SK-N-SH (cell line): ENCODE measurements around the gene CHMP1A. TPM values are rescaled to one million over a fixed set of nuclear protein-coding genes. Genes with fewer than 3 reads are reported as not detected.
"Not testable (repeated sequence)": the region's sequence is repeated elsewhere in the genome, so short reads cannot be mapped to it uniquely, and the experiment has no call there.

ENCODE experiments used
- CTCF ChIA-PET: fragments of 300-600, 350-600 bp; formaldehyde crosslinking; extraction: SDS; loops from one replicate; lab custom pipeline; 2021; lab: Yijun Ruan, JAX
- POLR2A ChIA-PET: fragments of 350-600 bp; sonication (Branson Sonifier 250); formaldehyde crosslinking; extraction: SDS; loops from one replicate; lab custom pipeline; 2020; ENCODE audit warnings: antibody characterized with exemption, inconsistent platforms; lab: Yijun Ruan, JAX
- DNase-seq: peaks from one replicate; pipeline ENCODE4 v3.0.0; 2012
- H2AFZ ChIP-seq: fragments of 200-600 bp; sonication (generic); 2 replicates; pipeline ENCODE4 v1.8.1; 2016; ENCODE audit warnings: antibody characterized with exemption, mild to moderate bottlenecking, low read depth
- H3F3A ChIP-seq: fragments of 200-600 bp; sonication (generic); replicated peaks from 2 replicates; pipeline ENCODE3; 2016; ENCODE audit warnings: antibody characterized with exemption, mild to moderate bottlenecking; ENCODE audit not compliant: insufficient read depth
- H3K27ac ChIP-seq, 2 experiments: fragments of 200-500 bp in 1 of 2; fragments of 200-600 bp in 1 of 2; sonication (Bioruptor generic) in 1 of 2; sonication (generic), shearing (Covaris generic) in 1 of 2; 2 replicates each; pipeline versions ENCODE4 v1.5.1 to v1.6.1; 2014 to 2016; ENCODE audit warnings: low read depth in 2 of 2, inconsistent platforms in 1 of 2, low read length in 1 of 2, mild to moderate bottlenecking in 1 of 2, mixed read lengths in 1 of 2
- H3K27me3 ChIP-seq: fragments of 200-600 bp; sonication (generic), shearing (Covaris generic); 2 replicates; pipeline ENCODE4 v1.6.1; 2016; ENCODE audit warnings: mixed run types; ENCODE audit not compliant: insufficient read depth
- H3K36me3 ChIP-seq, 2 experiments: fragments of 200-500 bp in 1 of 2; fragments of 200-600 bp in 1 of 2; sonication (Bioruptor generic) in 1 of 2; sonication (generic) in 1 of 2; replicated peaks in 1 of 2; 2 replicates each; pipeline versions ENCODE3 to v1.5.1; 2014 to 2016; ENCODE audit warnings: low read length in 1 of 2, mild to moderate bottlenecking in 1 of 2; ENCODE audit not compliant: insufficient read depth in 2 of 2, control insufficient read depth in 1 of 2
- H3K4me1 ChIP-seq, 2 experiments: fragments of 200-500 bp in 1 of 2; fragments of 200-600 bp in 1 of 2; sonication (Bioruptor generic) in 1 of 2; sonication (generic), shearing (Covaris generic) in 1 of 2; 2 replicates each; pipeline versions ENCODE4 v1.5.1 to v1.6.1; 2014 to 2016; ENCODE audit warnings: low read depth in 1 of 2, low read length in 1 of 2, mixed run types in 1 of 2; ENCODE audit not compliant: insufficient read depth in 2 of 2, control insufficient read depth in 1 of 2
- H3K4me2 ChIP-seq: fragments of 200-600 bp; sonication (generic), shearing (Covaris generic); 2 replicates; pipeline ENCODE4 v1.6.1; 2017; ENCODE audit warnings: mixed run types
- H3K4me3 ChIP-seq, 2 experiments: fragments of 200-500 bp in 1 of 2; fragments of 200-600 bp in 1 of 2; sonication (Bioruptor generic) in 1 of 2; sonication (generic), shearing (Covaris generic) in 1 of 2; 2 replicates each; pipeline versions ENCODE4 v1.5.1 to v1.8.1; 2014 to 2016; ENCODE audit warnings: low read depth in 2 of 2, inconsistent platforms in 1 of 2, low read length in 1 of 2, mild to moderate bottlenecking in 1 of 2, mixed read lengths in 1 of 2, moderate library complexity in 1 of 2
- H3K79me2 ChIP-seq: fragments of 200-600 bp; sonication (generic); 2 replicates; pipeline ENCODE4 v1.8.1; 2017; ENCODE audit warnings: mild to moderate bottlenecking; ENCODE audit not compliant: insufficient read depth
- H3K9ac ChIP-seq: fragments of 200-600 bp; sonication (generic); 2 replicates; pipeline ENCODE4 v1.6.1; 2017; ENCODE audit warnings: mixed run types
- H3K9me2 ChIP-seq: fragments of 200-600 bp; sonication (generic); 2 replicates; pipeline ENCODE4 v1.6.1; 2017; ENCODE audit warnings: mixed run types
- H3K9me3 ChIP-seq: fragments of 200-600 bp; sonication (generic); 2 replicates; pipeline ENCODE4 v1.6.1; 2017; ENCODE audit warnings: mixed run types, mild to moderate bottlenecking, moderate library complexity
- H4K20me1 ChIP-seq: fragments of 200-600 bp; sonication (generic); 2 replicates; pipeline ENCODE4 v1.6.1; 2017; ENCODE audit warnings: mild to moderate bottlenecking, mixed run types; ENCODE audit not compliant: insufficient read depth
- ELF1 ChIP-seq: IDR thresholded peaks from 2 replicates; pipeline ENCODE4 v1.4.0; 2012
- EP300 ChIP-seq, 2 experiments: IDR thresholded peaks; 2 replicates each; pipeline versions ENCODE4 v1.4.0 to v1.6.1; 2012; ENCODE audit warnings: borderline replicate concordance in 1 of 2, low read depth in 1 of 2, low read length in 1 of 2
- EZH2phosphoT487 ChIP-seq: fragments of 200-600 bp; sonication (generic); IDR thresholded peaks from 2 replicates; pipeline ENCODE4 v1.6.1; 2017; ENCODE audit warnings: low read depth, mixed run types, mild to moderate bottlenecking, antibody characterized with exemption, moderate library complexity, borderline replicate concordance
- FOSL2 ChIP-seq: IDR thresholded peaks from 2 replicates; pipeline ENCODE4 v1.4.0; 2012; ENCODE audit warnings: low read depth, mild to moderate bottlenecking, moderate library complexity, borderline replicate concordance
- JUND ChIP-seq: IDR thresholded peaks from 2 replicates; pipeline ENCODE4 v1.4.0; 2012
- NFIC ChIP-seq: IDR thresholded peaks from 2 replicates; pipeline ENCODE4 v1.4.0; 2012; ENCODE audit warnings: borderline replicate concordance
- NRF1 ChIP-seq: IDR thresholded peaks from 2 replicates; pipeline ENCODE4 v1.6.1; 2012; ENCODE audit warnings: low read depth, mild to moderate bottlenecking, low read length
- POLR2AphosphoS5 ChIP-seq: IDR thresholded peaks from 2 replicates; pipeline ENCODE4 v1.6.1; 2012; ENCODE audit warnings: low read depth, low read length
- RAD21 ChIP-seq: IDR thresholded peaks from 2 replicates; pipeline ENCODE4 v1.6.1; 2012; ENCODE audit warnings: mild to moderate bottlenecking, low read length
- RXRA ChIP-seq: IDR thresholded peaks from 2 replicates; pipeline ENCODE4 v1.4.0; 2012; ENCODE audit warnings: low read depth, mild to moderate bottlenecking, borderline replicate concordance
- YY1 ChIP-seq: IDR thresholded peaks from 2 replicates; pipeline ENCODE4 v1.4.0; 2012; ENCODE audit warnings: low read depth, mild to moderate bottlenecking
- whole genome bisulfite sequencing: methylation state at CpG from one replicate; pipeline ENCODE4 v1.1.6; 2017; ENCODE audit warnings: low lambda C conversion rate; 5-methylcytosine and 5-hydroxymethylcytosine counted together
- polyA plus RNA-seq, 3 experiments: library from polyadenylated mRNA; depleted of rRNA; stranded (reverse); fragments of >200 nt; gene quantifications; 2 replicates each; pipeline ENCODE4 v1.2.3, GENCODE V29; 2012
- TF ChIP-seq, protein P1 (sequence below): IDR thresholded peaks from 2 replicates; pipeline ENCODE4 v1.4.0; 2012; ENCODE audit warnings: low read depth
- TF ChIP-seq, protein P2 (sequence below): fragments of 200-600 bp; sonication (generic); IDR thresholded peaks from 2 replicates; pipeline ENCODE4 v1.6.1; 2017; ENCODE audit warnings: antibody characterized with exemption, mild to moderate bottlenecking, moderate library complexity

CHMP1A gene
- polyA plus RNA-seq, 1 of the 3 experiments (the other 2 are of a cell fraction) = 138 TPM

DNA sequence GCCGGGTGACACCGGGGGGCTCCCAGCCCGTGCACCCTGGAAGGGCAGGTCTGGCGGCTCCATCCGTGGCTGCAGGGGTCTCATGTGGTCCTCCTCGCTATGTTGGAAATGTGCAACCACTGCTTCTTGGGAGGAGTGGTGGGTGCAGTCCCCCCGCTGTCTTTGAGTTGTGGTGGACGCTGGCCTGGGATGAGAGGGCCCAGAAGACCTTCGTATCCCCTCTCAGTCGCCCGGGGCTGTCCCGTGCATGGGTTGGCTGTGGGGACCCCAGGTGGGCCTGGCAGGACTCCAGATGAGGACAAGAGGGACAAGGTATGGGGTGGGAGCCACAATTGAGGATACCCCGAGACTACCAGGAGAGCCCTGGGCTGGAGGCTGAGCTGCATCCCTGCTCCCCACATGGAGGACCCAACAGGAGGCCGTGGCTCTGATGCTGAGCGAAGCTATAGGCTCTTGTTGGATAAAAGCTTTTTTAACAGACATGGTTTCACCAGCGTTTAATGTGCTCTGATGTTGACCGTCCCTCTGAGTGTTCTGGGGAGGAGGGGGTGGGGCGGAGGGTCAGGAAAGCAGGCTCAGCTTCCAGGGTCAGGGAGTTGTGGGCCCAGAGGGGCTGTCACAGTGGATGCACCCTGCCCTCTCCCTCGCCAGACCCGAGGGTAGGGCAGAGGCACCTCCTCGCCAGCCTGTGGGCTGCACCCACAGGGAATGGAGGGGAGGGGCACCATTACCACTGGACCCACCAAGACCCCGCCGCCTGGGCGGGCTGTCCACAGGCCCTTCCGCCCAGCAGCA is 38.6 kb upstream of the CHMP1A start (continued):
- TF ChIP-seq ELF1 (no peak), EP300 (IDR thresholded peaks at IDR 0.05; ENCODE audit: borderline replicate concordance in 1 of 2, low read depth in 1 of 2, low read length in 1 of 2) (no peak), EZH2phosphoT487 (no peak), RXRA (no peak), YY1 (no peak), NFIC (no peak)
- TF ChIP-seq, protein P1, sequence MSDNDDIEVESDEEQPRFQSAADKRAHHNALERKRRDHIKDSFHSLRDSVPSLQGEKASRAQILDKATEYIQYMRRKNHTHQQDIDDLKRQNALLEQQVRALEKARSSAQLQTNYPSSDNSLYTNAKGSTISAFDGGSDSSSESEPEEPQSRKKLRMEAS = no peak

GRCh38 chr16:89695086-89695874 is 37.8 kb upstream of the CHMP1A start:
- Histone ChIP-seq H3K79me2 (peaks cover 1% of the 10 kb centered on the region; the same call in 1 of the 2 replicates), H3K4me1 (peaks cover 4 to 20% of the 10 kb centered on the region in 2 experiments; a peak in 1 of 4 replicates), H3K9ac (no peak overlapping the region), H3K9me3 (no peaks in the 10 kb centered on the region), H3K9me2 (no peaks in the 10 kb centered on the region), H3K4me2 (no peak overlapping the region), H3F3A (peaks cover 8% of the 10 kb centered on the region), H3K36me3 (peaks cover 10 to 65% of the 10 kb centered on the region in 2 experiments), H3K4me3 (no peak overlapping the region), H2AFZ (no peak overlapping the region), H3K27me3 (no peaks in the 10 kb centered on the region), H3K27ac (no peak overlapping the region; a peak in 1 of 4 replicates), H4K20me1 (peaks cover 7% of the 10 kb centered on the region; the same call in 1 of the 2 replicates)
- CTCF ChIA-PET = interaction anchor here (1.0 to 2.4 kb wide), 3 partner anchors 129 to 215 kb away, joined by 3 to 6 read pairs (median 3); no protein-coding TSS in a partner anchor
- DNase-seq = peak; percentile 29
- POLR2A ChIA-PET = interaction anchor here (0.8 kb wide), 1 partner anchor 9 kb away, joined by 5 read pairs; the partner anchor contains the start of gene CDK10
- TF ChIP-seq JUND = no peak
- peak; percentile 16; the same call in 1 of the 2 replicates for TF ChIP-seq POLR2AphosphoS5
- TF ChIP-seq NRF1 = no peak
- TF ChIP-seq, protein P2, sequence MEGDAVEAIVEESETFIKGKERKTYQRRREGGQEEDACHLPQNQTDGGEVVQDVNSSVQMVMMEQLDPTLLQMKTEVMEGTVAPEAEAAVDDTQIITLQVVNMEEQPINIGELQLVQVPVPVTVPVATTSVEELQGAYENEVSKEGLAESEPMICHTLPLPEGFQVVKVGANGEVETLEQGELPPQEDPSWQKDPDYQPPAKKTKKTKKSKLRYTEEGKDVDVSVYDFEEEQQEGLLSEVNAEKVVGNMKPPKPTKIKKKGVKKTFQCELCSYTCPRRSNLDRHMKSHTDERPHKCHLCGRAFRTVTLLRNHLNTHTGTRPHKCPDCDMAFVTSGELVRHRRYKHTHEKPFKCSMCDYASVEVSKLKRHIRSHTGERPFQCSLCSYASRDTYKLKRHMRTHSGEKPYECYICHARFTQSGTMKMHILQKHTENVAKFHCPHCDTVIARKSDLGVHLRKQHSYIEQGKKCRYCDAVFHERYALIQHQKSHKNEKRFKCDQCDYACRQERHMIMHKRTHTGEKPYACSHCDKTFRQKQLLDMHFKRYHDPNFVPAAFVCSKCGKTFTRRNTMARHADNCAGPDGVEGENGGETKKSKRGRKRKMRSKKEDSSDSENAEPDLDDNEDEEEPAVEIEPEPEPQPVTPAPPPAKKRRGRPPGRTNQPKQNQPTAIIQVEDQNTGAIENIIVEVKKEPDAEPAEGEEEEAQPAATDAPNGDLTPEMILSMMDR = no peak
- no peak for TF ChIP-seq FOSL2
- TF ChIP-seq RAD21 = no peak
- WGBS = 96% methylated on average over 15 of the region's 31 CpGs

GRCh38 chr16:89694784-89695085 is 37.2 kb upstream of the CHMP1A start:
- H3K4me2 ChIP-seq, H2AFZ ChIP-seq, H3F3A ChIP-seq, H4K20me1 ChIP-seq, H3K9me2 ChIP-seq, POLR2A ChIA-PET, H3K27me3 ChIP-seq, H3K79me2 ChIP-seq, H3K9ac ChIP-seq, H3K9me3 ChIP-seq, H3K4me3 ChIP-seq, H3K27ac ChIP-seq: not testable (repeated sequence)
- Histone ChIP-seq H3K36me3 (peaks cover 10 to 68% of the 10 kb centered on the region in 2 experiments), H3K4me1 (peaks cover 2 to 16% of the 10 kb centered on the region in 2 experiments; a peak in 1 of 4 replicates)
- 96% methylated on average over 21 of the region's 23 CpGs for WGBS
- DNase-seq = peak; percentile 4
- CTCF ChIA-PET = interaction anchor here (1.0 to 2.4 kb wide), 3 partner anchors 129 to 215 kb away, joined by 3 to 6 read pairs (median 3); no protein-coding TSS in a partner anchor
